ENCODE measurements around the gene CELF4.

The CELF4 gene

DNA sequence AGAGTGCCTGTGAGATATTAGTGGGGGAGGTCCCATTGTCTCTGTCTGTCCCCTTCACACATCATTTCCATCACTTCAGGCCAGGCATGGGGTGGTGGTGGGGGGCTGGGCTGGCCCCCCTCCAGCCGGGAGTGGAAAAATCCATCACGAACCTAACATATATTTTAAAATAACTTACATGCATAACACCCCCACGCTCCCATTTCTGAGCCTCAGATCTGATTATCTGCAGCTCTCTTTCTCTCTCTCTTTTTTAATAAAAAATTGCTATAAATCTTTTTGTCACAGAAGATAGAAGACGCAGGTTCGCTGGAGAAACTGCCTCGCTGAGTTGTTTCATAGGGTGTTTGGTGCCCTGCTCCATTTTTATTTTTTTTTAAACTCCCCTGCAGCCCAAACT, 159.8 kb downstream of the CELF4 start:
- DNase-seq, result no peak

DNA sequence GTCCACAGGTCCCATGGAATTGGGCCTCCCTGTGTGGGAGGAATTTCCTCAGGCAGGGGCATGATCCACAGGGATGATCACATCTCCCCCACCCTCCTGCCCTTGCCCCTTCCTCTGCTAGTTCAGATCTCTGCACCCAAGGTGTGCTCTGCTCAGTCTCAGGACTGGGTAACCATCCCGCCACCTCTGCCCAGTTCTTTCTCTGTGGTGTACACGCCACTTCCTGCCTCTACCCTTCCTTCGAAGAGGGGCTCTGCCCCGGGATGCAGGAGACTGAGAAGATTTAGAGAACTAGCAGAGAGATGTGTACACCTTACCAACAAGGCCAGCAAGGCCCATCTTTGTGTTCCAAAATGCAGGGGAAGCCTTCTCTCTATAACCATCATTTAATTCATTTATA, 160.4 kb downstream of the CELF4 start:
- no peak for DNase-seq

DNA sequence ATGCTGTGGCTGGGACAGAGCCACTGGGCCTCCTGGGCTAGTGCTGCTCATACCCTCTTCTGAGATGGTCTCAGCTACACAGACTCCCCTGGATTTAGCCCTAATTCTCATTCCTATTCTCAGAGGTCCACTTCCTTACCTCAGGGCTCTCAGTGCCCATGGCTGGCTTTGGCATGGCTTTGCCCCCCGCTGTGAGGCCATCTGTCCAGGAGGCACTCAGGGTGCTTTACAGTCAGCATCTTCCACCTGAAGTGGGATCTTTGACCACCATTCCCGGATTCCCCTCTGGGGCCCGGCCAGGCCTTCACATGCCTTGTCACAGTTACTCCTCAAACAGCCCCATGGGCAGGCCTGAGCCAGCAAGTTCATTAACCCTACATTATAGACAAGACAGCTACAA, 161.8 kb downstream of the CELF4 start:
- no peak for DNase-seq

DNA sequence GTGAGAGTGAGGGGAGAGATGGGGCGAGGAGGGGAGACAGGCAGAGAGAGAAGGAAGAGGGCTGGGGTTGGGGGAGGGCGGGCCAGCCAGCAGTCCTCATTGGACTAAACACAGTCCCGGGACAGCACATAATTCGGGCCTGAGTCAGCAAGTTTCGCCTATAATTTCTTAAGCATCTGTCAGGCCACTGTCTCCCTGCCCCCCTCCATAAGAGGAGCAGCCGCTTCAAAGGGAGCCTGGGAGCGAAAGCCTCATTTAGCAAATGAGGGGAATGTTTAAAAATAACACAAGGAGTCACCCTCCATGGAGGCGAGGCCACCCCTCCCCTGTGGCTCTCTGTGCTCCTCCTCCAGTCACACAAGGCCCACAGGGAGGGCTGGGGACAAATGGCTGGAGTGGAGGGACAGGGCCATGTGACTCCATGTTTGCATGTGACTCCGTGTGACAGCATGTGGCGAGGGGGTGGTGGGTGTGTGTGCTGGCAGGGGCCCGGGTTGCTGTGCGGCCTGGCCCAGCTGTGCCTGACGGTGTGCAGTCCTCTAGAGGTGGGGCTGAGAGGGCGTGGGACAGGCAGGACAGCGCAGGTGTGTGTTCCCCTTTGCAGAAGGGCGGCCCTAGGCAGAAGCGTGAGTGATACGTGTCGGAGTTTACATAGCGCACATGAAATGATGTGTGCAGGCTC, 162.4 kb downstream of the CELF4 start:
- no peak for DNase-seq

DNA sequence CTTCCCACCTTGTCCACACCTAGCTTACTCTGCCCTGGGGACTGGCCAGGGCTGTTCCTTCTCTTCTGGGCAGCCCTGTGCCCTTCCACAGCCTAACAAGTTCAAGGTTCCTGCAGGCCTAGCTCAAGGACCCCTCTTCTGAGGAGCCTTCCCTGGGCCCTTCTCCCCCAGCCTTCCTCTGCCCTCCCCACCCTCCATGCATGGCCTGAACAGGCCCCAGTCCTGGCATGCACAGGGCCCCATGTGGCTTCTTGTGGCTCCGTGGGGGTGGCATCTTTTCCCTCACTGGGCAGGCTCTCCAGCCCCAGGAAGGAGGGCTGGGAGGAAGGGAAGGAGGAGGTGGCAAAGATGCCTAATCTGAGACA, 162.9 kb downstream of the CELF4 start:
- no peak for DNase-seq

DNA sequence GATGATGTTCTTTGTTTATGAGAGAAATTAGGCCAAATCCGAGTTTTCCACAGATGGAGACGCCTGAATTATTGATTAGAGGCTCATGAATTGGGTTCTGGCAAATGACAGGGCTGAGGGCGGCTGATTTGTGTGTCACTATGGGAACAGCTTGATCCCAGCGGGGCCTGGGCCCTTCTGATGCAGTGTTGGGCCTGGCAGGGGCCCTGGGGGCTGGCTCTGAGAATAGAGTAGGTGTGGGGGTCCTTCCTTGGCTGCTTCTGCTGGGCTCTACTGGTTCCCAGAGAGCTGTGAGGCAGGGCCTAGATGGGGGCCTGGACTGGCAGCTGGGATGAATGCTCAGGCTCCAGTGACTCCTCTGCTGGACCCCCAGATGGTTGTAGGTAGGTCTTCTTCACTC, 164.8 kb downstream of the CELF4 start:
- no peak for DNase-seq

DNA sequence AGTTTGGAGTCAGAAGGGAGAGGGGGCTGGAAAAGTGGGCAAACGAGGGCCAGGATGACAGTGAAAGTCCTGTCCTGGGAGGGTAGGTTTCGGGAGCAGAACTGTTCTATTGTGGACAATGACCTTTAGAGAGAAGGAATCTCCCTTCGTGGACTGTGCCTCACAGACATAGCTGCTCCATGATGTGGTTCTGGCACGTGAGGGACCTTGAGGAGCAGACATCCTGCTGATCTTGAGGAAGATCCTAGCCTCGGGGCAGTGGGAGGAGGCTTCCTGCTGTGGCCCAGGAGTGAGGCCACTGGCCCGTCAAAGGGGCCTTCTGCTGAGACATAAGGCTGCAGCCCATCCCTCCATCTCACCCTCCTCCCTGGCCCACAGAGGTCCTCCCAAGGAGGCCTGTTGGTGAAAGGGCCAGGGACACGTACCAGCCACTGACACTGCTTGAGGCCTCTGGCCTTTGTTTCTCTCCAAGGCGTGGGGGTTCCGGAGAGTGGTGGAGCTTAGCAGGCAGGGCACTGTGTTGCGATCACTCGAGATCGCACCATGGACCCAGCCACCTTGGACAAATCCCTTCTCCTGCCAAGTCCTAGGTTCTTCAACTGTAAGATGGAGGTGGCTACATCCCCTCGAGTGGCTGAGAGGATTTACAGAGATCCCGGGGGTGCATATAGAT, 167.2 kb downstream of the CELF4 start:
- no peak for DNase-seq

DNA sequence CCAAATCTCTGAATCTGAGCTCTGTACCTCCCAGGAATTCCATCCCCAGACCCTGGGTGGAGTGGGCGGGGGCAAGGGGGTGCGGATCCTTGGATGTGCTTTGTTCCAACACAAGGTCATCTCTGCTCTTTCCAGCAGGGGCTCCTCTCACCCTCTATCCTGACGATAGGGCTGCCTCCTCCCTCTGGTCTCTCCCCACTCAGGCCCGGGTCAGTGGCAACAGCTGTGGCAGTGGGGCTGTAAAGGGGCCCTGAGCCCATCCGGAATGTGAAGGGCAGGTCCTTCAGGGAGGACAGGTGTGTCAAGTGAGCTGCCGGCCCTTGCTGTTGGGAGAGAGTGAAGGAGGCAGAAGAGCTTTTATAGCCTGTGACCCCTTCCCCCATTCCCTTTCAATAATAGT, 167.8 kb downstream of the CELF4 start:
- no peak for DNase-seq

DNA sequence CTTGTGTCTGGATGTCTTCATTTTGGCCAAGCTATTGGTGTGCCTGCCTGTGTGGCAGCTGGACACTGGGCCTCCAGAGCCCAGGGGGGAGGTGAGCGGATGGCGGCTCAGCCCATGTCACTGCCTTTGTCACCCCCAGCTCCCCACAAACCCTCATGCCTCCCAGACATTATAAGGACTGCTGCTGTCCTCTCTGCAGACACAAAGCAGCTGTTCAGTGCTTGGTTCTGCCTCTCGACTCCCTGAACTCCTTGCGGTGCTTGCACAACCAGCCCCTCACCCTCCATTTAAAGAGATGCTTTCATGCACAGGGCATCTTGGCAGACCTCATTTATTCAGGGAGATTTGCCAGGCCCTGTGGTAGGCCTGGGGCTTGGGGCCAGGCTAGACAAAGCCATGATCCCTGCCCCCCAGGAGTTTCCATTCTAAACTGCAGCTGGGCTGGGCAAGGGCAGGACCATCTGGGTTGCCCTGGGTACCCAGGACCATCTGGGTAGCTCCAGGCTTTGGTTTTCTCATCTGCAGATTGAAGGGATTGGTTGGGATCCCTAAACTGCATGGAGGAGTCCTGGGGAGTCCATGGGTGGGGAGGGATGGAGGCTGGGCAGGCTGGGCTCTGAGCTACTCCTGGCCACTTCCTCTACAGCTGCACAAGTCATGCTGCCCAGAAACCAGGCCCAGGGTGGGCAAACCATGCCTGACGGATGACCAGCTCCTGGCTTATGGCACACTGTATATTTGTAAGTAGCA, 168.5 kb downstream of the CELF4 start:
- DNase-seq, result no peak

DNA sequence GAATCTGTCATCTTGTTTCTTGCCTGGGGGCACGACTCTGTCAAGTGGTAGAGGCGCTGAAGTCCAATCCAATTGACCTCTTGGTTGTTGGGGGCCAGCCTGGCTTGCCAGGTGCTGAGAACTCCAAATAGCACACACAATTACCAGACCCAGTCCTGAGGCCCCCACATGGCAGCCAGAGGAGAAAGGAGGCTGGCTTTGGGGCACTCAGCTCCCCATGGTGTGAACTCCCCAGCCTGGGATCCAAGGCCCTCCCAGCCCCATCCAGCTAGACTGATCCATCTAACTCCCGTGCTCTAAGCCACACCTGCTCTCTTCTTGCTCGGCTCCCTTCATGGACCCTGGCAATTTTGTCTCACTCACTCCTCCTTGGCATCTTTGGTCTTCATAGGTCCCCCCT, 170.0 kb downstream of the CELF4 start:
- no peak for DNase-seq

DNA sequence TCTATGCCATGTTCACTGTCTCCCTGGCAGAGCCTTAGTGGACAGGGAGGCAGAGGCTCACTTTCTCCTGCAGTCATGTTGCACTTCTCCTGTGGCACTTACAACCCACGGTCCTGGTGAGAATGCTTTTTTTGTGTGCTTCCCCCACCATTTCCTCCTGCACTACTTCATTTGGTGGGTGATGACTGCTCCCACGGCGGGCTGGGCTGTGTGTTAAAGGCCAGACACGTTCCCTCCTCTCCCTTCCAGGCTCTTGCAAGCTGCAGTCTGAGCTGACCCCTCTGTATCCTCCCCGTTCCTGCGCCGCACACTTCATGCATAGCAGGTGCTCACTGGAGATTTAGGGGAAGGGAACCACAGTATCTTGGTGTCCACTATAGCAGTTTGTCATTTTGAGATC, 170.5 kb downstream of the CELF4 start:
- no peak for DNase-seq

DNA sequence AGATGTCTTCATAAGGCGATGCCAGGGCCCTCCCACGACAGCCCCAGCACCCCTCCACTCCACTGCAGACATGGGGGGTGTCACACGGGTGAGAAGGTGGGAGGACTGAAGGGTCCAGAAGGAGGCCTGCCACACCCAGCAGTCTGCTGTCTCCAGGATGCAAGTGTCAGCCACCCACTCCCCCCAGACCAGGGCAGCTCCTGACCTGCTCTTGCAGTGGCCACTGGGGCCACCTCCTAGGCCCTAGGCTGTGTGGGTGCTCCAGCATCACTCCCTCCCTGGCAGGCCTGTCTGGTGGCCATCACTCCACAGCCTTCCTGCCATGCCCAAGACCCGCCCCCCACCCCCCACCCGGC, 171.0 kb downstream of the CELF4 start:
- DNase-seq, result no peak

DNA sequence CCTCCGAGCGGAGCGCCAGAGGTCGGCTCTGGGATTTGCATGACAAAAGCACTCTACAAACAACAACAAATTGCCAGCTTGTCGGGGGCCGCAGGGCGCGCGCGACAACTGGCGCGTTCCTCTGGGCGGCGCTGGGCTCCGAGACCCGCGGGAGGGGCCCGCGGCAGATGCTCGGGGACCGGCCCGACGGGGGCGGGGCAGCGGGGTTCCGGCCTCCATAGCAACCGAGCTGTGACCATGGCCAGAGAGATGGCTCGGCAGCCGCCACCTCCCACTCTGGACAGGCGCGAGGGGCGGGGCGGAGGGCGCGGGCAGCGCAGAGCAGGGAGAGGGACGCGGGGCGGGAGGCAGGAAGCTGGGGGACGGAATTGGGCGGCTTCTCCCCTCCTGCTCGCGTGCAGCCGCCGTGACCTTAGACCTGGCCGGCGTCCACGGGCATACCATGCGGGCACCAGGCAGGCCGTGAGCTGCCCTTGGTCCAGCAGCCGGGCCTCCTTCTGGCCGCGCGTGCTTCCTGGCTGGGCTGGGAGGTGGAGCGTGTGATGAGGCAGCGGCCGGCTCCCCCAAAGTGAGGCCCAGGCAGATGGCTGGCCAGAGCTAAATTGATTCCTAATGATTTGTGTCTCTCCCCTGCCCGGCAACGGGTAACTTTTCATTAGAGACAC, 171.5 kb downstream of the CELF4 start:
- DNase-seq, result no peak

DNA sequence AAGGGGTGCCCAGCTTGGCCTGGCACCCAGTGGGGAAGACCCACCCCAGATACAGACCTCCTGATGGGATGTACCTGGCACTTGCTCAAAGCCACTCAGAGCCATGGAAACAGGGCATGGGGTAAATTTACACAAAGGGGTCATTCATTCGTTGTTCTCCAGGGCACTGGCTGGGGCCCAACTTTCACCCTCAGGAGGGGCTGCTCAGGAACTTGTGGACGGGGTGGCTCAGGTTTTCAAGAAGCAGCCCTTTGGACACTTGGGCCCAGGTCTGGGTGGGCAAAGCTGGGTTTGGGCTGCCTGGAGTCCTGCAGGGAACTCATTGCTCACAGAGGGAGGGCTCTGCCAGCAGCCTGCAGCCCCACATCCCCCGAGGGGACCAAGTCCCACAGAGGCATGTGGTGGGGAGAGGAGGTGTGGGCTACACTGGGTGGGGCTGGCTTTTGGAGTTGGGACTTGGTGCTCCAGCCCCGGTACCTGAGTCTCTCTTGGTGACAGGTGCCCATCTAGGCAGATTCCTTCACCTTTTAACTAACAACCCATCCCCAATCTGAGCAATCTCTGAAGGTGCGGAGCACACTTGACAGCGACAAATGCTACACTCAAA, 172.3 kb downstream of the CELF4 start:
- DNase-seq, result no peak

DNA sequence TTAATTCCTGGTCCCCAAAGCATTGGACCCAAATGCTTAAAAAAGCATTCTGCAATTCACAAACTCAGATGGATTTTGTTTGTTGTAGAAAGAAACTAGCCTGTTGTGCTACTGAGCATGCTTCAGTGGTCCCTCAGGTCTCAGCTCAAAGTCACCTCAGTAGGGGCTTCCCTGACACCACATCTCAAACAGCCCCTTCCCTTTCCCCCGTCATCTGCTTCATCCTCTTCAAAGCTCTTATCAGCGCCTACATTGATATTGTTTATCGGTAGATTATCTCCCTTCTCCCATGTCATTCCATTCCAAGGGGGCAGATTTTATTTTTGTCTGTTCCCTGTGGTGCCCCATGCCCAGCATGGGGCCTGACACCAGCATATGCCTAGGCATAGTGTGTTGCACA, 172.9 kb downstream of the CELF4 start:
- DNase-seq, result no peak

DNA sequence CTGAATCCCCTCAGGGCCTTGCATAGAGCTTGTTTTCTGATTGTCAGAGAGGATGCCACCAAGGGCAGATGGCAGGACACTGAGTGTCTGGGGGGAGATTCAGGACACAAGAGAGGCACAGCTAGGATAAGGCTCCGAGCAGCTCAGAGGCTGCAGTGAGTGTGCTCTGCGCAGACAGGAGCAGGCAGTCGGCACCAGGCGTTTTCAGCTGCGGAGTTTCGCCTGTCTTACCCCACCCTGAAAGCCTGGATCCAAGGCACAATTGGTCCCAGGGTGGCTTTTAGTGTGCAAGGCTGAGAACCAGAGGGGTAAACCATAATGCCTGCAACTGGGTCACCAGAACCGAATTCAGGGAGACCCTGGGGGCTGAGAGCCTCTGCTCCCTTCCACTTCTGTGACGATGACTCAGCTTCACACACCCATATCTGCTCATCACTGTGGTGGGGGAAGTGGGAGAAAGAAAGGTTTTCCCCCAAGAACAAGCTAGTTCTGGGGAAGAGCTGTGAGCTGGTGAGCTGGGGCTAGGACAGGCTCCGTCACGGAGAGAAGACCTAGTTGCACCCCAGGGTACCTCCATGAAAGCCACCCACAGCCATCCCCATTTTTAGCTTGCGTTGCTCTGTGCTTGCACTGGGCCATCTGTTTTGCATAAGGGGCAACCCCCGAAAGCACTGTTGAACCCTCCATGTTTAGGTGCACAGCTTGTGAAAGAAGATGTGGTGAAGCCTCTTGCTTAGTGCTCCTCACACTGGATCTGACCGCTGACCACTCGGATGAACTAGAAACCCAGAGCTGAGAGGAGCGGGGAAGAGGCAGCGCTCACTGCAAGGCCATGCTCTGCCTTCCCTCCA, 173.7 kb downstream of the CELF4 start:
- DNase-seq, result no peak

DNA sequence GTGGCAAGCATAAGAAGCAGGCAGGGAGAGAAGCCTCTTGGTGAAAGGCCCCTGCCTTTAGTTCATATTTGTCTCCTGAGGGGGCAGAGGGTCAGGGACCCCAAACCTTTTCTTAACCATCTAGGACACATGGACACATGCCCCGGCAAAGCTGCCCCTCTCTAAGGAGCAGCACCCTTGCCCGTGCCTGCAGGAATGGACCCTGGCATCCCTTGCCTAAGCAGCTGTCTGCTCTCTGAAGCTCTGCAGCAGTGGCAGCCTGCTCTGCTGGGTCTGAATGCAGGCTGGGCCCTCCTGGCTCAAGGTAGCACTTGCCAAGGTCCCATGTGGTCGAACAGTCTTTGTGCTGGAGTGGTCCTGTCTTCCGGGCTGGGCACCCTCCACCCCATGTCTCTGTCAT, 174.4 kb downstream of the CELF4 start:
- DNase-seq, result no peak

DNA sequence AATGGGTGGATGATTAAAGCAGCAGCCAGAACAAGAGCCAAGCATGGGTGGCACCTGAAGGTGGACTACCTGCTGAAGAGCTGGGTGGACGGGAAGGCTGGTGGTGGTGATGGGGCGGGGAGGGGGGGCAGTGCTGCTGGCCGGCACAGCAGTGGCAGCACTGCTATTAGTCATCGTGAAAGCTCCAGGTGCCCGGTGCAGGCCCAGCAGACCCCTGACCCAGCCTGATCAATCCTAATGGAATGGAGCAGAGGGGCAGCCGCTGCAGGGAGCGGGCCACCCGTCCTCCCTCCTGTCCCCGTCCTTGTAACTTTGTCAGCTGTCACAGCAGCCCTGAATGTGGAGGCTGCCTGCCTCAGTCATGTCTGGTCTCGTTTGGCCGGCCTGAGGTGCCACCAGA, 174.9 kb downstream of the CELF4 start:
- DNase-seq, result no peak

DNA sequence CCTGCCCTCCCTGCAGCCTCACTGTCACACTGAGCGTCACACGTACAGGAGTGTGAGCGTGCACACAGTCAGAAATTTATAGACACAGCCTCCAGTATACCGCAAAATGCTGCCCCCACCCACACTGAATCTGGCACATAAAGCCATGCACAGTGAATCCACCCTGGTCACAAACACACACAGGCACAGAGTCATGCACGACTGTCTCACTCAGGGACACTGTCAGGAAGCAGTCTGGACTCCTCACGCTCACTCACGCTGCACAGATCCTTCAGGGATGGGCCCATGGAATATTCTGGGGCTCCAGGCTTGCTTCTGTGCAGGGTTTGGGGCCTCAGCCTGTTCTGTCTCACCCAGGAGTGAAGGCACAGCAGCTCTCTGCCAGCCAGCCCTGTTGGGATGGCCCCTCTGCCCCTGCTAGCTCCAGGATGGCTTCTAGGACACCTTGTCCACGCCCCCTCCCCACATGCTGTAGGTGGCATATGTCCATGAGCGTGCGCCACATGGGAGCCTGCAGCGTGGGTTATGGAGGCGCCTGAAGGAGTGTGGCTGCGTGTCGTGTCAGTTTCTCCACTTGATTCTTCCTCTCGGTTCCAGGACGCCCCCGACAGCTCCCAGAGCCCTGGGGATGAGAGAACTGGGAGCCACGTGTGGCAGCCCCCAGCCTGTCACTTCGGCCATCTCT, 175.8 kb downstream of the CELF4 start:
- no peak for DNase-seq

DNA sequence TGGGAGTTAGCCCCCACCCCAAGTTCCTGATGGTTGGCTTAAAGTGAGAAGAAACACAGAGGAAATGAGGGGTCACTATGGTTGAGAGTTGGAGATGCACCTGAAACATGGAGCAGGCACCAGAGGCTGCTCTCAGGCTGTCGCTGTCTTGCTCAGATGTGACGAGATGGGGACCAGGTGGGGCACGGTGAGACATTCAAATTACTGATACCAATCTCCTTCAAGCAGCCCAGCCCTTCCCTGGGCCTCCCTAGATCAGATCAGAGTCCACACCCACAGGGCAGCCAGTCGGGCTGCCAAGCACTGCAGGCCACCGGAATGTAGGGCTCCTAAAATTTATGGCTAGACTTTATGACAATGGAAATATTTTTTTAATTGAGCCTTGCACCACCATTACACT, 176.6 kb downstream of the CELF4 start:
- DNase-seq, result no peak

DNA sequence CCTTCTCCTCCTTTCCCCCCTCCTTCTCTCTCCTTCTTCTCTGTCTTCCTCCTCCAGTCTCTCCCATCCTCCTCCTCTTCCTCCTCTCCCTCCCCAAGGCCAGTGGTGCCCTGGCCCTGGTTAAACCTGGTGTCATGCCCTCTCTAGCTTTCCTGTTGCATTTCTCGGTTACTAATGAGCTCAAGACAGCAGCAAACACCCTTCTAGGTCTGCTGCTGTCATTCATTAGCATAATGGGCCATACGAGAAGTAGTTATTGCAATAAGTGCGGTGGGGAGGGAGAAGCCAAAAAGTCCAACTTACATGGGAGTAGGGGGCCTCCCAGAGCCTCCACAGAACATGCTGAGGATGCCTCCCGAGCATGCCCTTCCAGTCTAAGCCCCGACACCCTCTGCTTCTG, 177.2 kb downstream of the CELF4 start:
- DNase-seq, result no peak
